Eye (tissue), 1 donor: ENCODE results near the gene LDLR.
A peak's percentile ranks its signal among the peaks of the same experiment; 100 is the strongest.
"Not testable (repeated sequence)": the region's sequence is repeated elsewhere in the genome, so short reads cannot be mapped to it uniquely, and the experiment has no call there.

ENCODE experiments used
- DNase-seq: peaks from one replicate; pipeline ENCODE4 v3.0.0-alpha.2; 2015

The LDLR gene

DNA sequence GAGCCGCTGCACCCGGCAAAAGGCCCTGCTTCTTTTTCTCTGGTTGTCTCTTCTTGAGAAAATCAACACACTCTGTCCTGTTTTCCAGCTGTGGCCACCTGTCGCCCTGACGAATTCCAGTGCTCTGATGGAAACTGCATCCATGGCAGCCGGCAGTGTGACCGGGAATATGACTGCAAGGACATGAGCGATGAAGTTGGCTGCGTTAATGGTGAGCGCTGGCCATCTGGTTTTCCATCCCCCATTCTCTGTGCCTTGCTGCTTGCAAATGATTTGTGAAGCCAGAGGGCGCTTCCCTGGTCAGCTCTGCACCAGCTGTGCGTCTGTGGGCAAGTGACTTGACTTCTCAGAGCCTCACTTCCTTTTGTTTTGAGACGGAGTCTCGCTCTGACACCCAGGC, 17.2 kb downstream of the LDLR start:
- DNase-seq, result peak; percentile 29

- no peak for DNase-seq
Observed at GRCh38 chr19:11108746-11109145, 19.5 kb downstream of the LDLR start.

GRCh38 chr19:11111117-11111770, 22.0 kb downstream of the LDLR start:
- DNase-seq, result no peak

GRCh38 chr19:11111771-11112144, 22.5 kb downstream of the LDLR start:
- DNase-seq, result no peak

DNA sequence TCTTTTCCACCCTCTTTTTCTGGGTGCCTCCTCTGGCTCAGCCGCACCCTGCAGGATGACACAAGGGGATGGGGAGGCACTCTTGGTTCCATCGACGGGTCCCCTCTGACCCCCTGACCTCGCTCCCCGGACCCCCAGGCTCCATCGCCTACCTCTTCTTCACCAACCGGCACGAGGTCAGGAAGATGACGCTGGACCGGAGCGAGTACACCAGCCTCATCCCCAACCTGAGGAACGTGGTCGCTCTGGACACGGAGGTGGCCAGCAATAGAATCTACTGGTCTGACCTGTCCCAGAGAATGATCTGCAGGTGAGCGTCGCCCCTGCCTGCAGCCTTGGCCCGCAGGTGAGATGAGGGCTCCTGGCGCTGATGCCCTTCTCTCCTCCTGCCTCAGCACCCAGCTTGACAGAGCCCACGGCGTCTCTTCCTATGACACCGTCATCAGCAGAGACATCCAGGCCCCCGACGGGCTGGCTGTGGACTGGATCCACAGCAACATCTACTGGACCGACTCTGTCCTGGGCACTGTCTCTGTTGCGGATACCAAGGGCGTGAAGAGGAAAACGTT, 24.0 kb downstream of the LDLR start:
- DNase-seq, result no peak

- no peak for DNase-seq
Observed at GRCh38 chr19:11115042-11115441, 25.8 kb downstream of the LDLR start.

- no peak for DNase-seq
Observed at GRCh38 chr19:11115895-11116446, 26.7 kb downstream of the LDLR start.

- DNase-seq, result no peak
Observed at GRCh38 chr19:11116507-11116906, 27.2 kb downstream of the LDLR start.

- not testable (repeated sequence) for DNase-seq
Observed at GRCh38 chr19:11121963-11122362, 32.7 kb downstream of the LDLR start.

DNA sequence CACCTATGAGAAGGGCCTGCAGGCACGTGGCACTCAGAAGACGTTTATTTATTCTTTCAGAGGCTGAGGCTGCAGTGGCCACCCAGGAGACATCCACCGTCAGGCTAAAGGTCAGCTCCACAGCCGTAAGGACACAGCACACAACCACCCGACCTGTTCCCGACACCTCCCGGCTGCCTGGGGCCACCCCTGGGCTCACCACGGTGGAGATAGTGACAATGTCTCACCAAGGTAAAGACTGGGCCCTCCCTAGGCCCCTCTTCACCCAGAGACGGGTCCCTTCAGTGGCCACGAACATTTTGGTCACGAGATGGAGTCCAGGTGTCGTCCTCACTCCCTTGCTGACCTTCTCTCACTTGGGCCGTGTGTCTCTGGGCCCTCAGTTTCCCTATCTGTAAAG, 33.9 kb downstream of the LDLR start:
- no peak for DNase-seq

GRCh38 chr19:11124157-11124556, 34.9 kb downstream of the LDLR start:
- DNase-seq, result not testable (repeated sequence)

- DNase-seq, result peak; percentile 91
Observed at GRCh38 chr19:11125994-11126685, 36.9 kb downstream of the LDLR start.

DNA sequence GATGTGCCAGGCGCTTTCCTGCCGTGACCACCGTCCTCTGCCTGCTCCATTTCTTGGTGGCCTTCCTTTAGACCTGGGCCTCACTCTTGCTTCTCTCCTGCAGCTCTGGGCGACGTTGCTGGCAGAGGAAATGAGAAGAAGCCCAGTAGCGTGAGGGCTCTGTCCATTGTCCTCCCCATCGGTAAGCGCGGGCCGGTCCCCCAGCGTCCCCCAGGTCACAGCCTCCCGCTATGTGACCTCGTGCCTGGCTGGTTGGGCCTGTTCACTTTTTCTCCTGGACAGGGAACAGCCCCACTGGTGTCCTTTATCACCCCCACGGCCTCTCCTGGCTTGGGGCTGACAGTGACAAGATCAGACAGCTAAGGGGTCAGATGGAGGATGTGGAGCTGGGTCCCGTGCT, 38.6 kb downstream of the LDLR start:
- DNase-seq, result no peak

GRCh38 chr19:11130824-11131455, 41.7 kb downstream of the LDLR start:
- DNase-seq, result peak; percentile 83

DNA sequence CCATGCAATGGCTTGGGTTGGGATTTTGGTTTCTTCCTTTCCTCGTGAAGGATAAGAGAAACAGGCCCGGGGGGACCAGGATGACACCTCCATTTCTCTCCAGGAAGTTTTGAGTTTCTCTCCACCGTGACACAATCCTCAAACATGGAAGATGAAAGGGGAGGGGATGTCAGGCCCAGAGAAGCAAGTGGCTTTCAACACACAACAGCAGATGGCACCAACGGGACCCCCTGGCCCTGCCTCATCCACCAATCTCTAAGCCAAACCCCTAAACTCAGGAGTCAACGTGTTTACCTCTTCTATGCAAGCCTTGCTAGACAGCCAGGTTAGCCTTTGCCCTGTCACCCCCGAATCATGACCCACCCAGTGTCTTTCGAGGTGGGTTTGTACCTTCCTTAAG, 42.2 kb downstream of the LDLR start:
- DNase-seq, result no peak

GRCh38 chr19:11136400-11137101, 47.3 kb downstream of the LDLR start:
- no peak for DNase-seq

DNA sequence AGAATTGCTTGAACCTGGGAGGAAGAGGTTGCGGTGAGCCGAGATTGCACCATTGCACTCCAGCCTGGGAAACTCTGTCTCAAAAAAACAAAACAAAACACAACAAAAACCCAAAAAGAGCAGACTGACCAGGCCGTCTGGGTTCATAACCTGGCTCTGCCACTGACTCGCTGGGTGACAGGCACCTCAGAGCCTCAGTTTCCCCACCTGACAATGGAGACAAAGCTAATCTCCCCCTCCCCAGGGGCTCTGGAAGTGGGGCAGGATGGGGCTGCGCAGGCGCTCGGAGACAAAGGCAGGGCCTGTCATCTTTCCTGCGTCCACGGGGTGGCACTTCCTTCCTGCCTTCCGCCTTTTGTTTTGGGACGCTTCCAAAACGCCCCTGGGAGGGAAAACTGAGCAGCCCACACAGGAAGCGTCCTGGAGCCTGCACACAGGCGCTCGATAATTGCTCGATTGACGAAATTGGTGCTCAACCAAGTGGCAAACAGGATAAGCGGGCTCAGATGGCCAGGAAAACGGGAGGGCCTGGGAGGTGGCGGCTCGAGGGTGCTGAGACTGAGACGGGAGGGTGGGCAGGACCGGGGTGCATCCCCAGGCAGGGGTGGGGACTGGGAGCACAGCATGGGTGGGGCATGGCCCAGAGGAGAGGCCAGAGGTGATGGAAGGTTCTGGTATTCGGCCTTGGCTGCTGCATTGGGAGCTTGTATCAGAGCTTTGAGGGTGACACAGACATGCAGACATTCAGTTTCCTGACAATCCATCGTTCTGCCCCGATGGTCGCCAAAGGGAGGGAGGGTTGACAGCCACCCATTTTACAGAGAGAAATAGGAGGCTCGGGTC, 48.5 kb downstream of the LDLR start:
- peak; percentile 97 for DNase-seq

DNA sequence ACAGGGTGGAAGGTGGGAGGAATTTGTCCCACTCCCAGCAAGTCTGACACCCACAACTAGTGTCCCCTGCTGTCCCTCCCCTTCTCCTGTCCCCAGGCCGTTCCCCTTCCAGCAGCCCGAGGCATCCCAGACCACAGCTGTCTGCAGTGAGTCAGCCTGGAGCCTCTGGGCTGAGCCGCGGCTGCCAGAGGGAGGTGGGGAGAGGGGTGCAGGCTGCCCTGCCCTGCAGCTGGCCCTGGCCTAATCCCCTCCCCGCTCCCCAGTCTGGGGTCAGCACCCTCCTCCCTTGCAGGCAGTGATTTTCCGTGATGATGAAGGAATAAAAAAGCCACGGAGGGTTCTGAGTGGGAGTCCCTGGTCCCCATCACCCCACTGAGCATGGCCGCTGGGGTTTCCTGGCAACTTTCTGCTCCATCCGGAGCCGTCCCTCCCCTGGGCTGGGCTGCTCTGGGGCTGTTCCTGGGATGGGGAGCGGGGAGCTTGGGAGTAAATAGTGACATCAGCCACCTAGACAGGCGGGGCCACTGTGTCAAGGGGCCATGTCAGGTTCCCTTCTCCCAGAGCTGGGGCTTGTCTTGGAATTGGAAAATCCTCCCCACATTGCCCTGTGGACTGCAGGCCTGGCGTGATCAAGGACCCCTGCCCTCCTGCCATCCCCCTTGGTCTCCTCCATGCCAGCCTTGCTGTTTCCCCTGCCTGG, 49.5 kb downstream of the LDLR start:
- peak; percentile 74 for DNase-seq

DNA sequence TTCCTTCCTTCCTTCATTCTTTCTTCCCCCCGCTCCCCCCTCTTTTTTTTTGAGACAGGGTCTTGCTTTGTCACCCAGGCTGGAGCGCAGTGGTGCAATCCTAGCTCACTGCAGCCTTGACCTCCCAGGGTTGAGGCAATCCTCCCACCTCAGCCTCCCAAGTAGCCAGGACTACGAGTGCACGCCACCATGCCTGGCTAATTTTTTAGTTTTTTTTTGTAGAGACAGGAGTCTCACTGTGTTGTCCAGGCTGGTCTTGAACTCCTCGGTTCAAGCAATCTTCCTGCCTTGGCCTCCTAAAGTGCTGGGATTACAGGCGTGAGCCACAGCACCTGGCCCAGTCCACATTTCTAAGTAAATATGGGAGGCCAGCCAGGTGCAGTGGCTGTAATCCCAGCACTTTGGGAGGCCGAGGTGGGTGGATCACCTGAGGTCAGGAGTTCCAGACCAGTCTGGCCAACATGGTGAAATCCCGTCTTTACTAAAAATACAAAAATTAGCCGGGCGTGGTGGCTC, 50.8 kb downstream of the LDLR start:
- not testable (repeated sequence) for DNase-seq

DNA sequence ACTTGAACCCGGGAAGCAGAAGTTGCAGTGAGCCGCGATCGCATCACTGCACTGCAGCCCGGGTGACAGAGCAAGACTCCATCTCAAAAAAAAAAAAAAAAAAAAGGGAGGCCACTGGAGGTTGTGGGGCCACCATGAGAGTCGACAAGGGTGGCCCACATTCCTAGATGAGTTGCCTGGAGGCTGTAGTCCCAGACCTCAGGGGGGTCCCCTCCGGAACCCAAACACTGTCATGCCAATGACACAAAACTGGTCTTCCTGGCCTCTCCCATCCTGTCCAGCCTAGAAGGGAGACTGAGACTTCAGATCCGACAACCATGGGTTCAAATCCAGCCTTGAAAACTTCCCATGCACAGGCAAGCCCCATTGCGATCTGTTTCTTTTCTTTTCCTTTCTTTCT, 51.6 kb downstream of the LDLR start:
- no peak for DNase-seq

- no peak for DNase-seq
Observed at GRCh38 chr19:11141937-11142527, 52.8 kb downstream of the LDLR start.
